HepG2 (cell line): ENCODE data around the gene SLC38A3. TPM values are rescaled to one million over a fixed set of nuclear protein-coding genes. Genes with fewer than 3 reads are reported as not detected.

Experiments used
- BHLHE40 ChIP-seq: IDR thresholded peaks from 2 replicates; pipeline ENCODE4 v1.6.1; 2011; ENCODE audit warnings: low read length, improper control_type of control experiment
- ETV6 ChIP-seq: sonication (generic); formaldehyde crosslinking; conservative IDR thresholded peaks from 2 replicates; pipeline ENCODE4 v1.4.0; 2020; ENCODE audit warnings: missing genetic modification reagents
- HMGA1 ChIP-seq: sonication (generic); formaldehyde crosslinking; conservative IDR thresholded peaks from 2 replicates; pipeline ENCODE4 v1.4.0; 2020; ENCODE audit warnings: missing genetic modification reagents
- MNT ChIP-seq: fragments of 450-650 bp; IDR thresholded peaks from 2 replicates; pipeline ENCODE4 v1.6.1; 2016
- NFKB2 ChIP-seq: sonication (generic); formaldehyde crosslinking; IDR thresholded peaks from 2 replicates; pipeline ENCODE4 v1.4.0; 2020; ENCODE audit warnings: missing genetic modification reagents, borderline replicate concordance
- TEF ChIP-seq: sonication (generic); formaldehyde crosslinking; IDR thresholded peaks from 2 replicates; pipeline ENCODE4 v1.5.0; 2020; ENCODE audit warnings: missing genetic modification reagents
- TMF1 ChIP-seq: sonication (generic); formaldehyde crosslinking; IDR thresholded peaks from 2 replicates; pipeline ENCODE4 v1.8.1; 2022; ENCODE audit warnings: low read depth, missing genetic modification reagents
- ZC3H4 ChIP-seq: sonication (generic); formaldehyde crosslinking; IDR thresholded peaks from 2 replicates; pipeline ENCODE4 v1.4.0; 2020; ENCODE audit warnings: missing genetic modification reagents, borderline replicate concordance
- ZNF260 ChIP-seq: sonication (generic); formaldehyde crosslinking; IDR thresholded peaks from 2 replicates; pipeline ENCODE4 v1.4.0; 2020; ENCODE audit warnings: missing genetic modification reagents, low read depth, mild to moderate bottlenecking, borderline replicate concordance
- ZNF510 ChIP-seq: sonication (generic); formaldehyde crosslinking; IDR thresholded peaks from 2 replicates; pipeline ENCODE4 v1.4.0; 2020; ENCODE audit warnings: low read depth, mild to moderate bottlenecking, missing genetic modification reagents
- ZNF530 ChIP-seq: sonication (generic); formaldehyde crosslinking; IDR thresholded peaks from 2 replicates; pipeline ENCODE4 v1.5.0; 2020; ENCODE audit warnings: low read depth, mild to moderate bottlenecking, missing genetic modification reagents
- ZNF850 ChIP-seq: sonication (generic); formaldehyde crosslinking; conservative IDR thresholded peaks from 2 replicates; pipeline ENCODE4 v1.9.0; 2021; ENCODE audit warnings: mild to moderate bottlenecking, missing genetic modification reagents
- ZSCAN22 ChIP-seq: sonication (generic); formaldehyde crosslinking; IDR thresholded peaks from 2 replicates; pipeline ENCODE4 v1.4.0; 2020; ENCODE audit warnings: mild to moderate bottlenecking, missing genetic modification reagents
- polyA plus RNA-seq, 8 experiments: library from polyadenylated mRNA; depleted of rRNA in 3 of 8; stranded (reverse) in 7 of 8; unstranded in 1 of 8; fragments of >200 nt; fragmentation: Illumina TruSeq in 4 of 8; extraction: Trizol in 4 of 8; gene quantifications; 2 replicates each; pipeline versions ENCODE4 v1.2.1 to v1.2.3, GENCODE V29; 2011 to 2016; ENCODE audit warnings: low read depth in 4 of 8, missing spikeins in 1 of 8, mixed read lengths in 1 of 8; ENCODE audit not compliant: insufficient read depth in 1 of 8
- total RNA-seq, 5 experiments: library from RNA; depleted of rRNA; stranded (reverse); fragments of >200 nt; fragmentation: Illumina TruSeq; extraction: Trizol; gene quantifications; 2 replicates each; pipeline ENCODE4 v1.2.3, GENCODE V29; 2016; ENCODE audit warnings: low read depth in 1 of 5
- TF ChIP-seq, protein P1 (sequence below): sonication (generic); formaldehyde crosslinking; IDR thresholded peaks from 2 replicates; pipeline ENCODE4 v1.4.0; 2020; ENCODE audit warnings: missing genetic modification reagents
- TF ChIP-seq, protein P2 (sequence below): sonication (generic); formaldehyde crosslinking; IDR thresholded peaks from 2 replicates; pipeline ENCODE4 v1.5.1; 2020; ENCODE audit warnings: mild to moderate bottlenecking, missing genetic modification reagents, borderline replicate concordance

The SLC38A3 gene
- total and polyA plus RNA-seq, 2 of the 13 experiments (the other 11 are each of a cell fraction or from before 2014, with no cell fraction given) = 29.8 to 164 TPM

DNA sequence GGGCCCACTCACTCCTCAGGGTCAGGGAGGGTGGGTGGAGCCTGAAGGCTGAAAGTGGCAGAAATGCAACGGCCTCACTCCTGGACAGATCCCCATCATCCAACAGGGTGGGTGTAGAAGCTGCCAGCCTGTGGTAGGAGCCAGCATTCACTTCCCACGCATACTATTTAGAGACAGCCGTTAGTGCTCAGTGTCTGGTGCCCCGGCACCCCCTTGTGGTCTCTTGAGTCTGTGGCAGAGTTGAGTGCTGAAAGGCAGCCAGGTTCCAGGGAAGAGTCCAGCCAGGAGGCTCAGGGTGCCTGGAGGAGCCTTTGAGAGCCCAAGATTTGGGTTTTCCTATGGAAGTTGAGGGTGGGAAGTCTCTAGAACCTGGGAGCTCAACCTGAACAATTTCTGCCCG is 15.8 kb upstream of the SLC38A3 start (continued):
- TF ChIP-seq ETV6 (CRISPR knock-in tag) = no peak
- no peak for TF ChIP-seq ZSCAN22 (CRISPR knock-in tag)
- TF ChIP-seq, protein P1, sequence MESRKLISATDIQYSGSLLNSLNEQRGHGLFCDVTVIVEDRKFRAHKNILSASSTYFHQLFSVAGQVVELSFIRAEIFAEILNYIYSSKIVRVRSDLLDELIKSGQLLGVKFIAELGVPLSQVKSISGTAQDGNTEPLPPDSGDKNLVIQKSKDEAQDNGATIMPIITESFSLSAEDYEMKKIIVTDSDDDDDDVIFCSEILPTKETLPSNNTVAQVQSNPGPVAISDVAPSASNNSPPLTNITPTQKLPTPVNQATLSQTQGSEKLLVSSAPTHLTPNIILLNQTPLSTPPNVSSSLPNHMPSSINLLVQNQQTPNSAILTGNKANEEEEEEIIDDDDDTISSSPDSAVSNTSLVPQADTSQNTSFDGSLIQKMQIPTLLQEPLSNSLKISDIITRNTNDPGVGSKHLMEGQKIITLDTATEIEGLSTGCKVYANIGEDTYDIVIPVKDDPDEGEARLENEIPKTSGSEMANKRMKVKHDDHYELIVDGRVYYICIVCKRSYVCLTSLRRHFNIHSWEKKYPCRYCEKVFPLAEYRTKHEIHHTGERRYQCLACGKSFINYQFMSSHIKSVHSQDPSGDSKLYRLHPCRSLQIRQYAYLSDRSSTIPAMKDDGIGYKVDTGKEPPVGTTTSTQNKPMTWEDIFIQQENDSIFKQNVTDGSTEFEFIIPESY (CRISPR knock-in tag) = no peak
- no peak for TF ChIP-seq BHLHE40
- TF ChIP-seq ZC3H4 (CRISPR knock-in tag) = no peak
- no peak for TF ChIP-seq ZNF260 (CRISPR knock-in tag)
- no peak for TF ChIP-seq ZNF510
- no peak for TF ChIP-seq ZNF530 (CRISPR knock-in tag)
- TF ChIP-seq, protein P2, sequence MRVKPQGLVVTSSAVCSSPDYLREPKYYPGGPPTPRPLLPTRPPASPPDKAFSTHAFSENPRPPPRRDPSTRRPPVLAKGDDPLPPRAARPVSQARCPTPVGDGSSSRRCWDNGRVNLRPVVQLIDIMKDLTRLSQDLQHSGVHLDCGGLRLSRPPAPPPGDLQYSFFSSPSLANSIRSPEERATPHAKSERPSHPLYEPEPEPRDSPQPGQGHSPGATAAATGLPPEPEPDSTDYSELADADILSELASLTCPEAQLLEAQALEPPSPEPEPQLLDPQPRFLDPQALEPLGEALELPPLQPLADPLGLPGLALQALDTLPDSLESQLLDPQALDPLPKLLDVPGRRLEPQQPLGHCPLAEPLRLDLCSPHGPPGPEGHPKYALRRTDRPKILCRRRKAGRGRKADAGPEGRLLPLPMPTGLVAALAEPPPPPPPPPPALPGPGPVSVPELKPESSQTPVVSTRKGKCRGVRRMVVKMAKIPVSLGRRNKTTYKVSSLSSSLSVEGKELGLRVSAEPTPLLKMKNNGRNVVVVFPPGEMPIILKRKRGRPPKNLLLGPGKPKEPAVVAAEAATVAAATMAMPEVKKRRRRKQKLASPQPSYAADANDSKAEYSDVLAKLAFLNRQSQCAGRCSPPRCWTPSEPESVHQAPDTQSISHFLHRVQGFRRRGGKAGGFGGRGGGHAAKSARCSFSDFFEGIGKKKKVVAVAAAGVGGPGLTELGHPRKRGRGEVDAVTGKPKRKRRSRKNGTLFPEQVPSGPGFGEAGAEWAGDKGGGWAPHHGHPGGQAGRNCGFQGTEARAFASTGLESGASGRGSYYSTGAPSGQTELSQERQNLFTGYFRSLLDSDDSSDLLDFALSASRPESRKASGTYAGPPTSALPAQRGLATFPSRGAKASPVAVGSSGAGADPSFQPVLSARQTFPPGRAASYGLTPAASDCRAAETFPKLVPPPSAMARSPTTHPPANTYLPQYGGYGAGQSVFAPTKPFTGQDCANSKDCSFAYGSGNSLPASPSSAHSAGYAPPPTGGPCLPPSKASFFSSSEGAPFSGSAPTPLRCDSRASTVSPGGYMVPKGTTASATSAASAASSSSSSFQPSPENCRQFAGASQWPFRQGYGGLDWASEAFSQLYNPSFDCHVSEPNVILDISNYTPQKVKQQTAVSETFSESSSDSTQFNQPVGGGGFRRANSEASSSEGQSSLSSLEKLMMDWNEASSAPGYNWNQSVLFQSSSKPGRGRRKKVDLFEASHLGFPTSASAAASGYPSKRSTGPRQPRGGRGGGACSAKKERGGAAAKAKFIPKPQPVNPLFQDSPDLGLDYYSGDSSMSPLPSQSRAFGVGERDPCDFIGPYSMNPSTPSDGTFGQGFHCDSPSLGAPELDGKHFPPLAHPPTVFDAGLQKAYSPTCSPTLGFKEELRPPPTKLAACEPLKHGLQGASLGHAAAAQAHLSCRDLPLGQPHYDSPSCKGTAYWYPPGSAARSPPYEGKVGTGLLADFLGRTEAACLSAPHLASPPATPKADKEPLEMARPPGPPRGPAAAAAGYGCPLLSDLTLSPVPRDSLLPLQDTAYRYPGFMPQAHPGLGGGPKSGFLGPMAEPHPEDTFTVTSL (CRISPR knock-in tag) = no peak
- TF ChIP-seq HMGA1 (CRISPR knock-in tag) = no peak
- TF ChIP-seq TMF1 (CRISPR knock-in tag) = no peak
- TF ChIP-seq TEF (CRISPR knock-in tag) = no peak
- no peak for TF ChIP-seq NFKB2 (CRISPR knock-in tag)
- no peak for TF ChIP-seq MNT
- TF ChIP-seq ZNF850 (CRISPR knock-in tag) = no peak
